ENCODE results near the gene ST3GAL5.

Gene ST3GAL5

GRCh38 chr2:85889627-85890281 lies 964 bp upstream of the ST3GAL5 start:
- no peak overlapping the region for H3K14ac ChIP-seq (ENCODE audit: low read length)
- H2BK120ac ChIP-seq (ENCODE audit: low read depth, low read length): no peak overlapping the region
- peak overlapping the region; percentile 90 for H3K4me2 ChIP-seq (ENCODE audit: insufficient read depth, low read length, poor library complexity, severe bottlenecking)
- no peak overlapping the region for H3K23ac ChIP-seq (ENCODE audit: low read depth, low read length, poor library complexity)
- H2AK5ac ChIP-seq (ENCODE audit: low read depth, low read length): no peak overlapping the region
- no peak overlapping the region for H2BK5ac ChIP-seq (ENCODE audit: low read length)
- no peaks in the 10 kb centered on the region for H3K79me1 ChIP-seq (ENCODE audit: low read depth, low read length)
- H2BK15ac ChIP-seq (ENCODE audit: low read length): no peak overlapping the region
- peak overlapping the region; percentile 51 to 79 for H3K4me3 ChIP-seq (ENCODE audit: low read length in 2 of 2)
- H3K36me3 ChIP-seq (replicated peaks in 1 of 2; ENCODE audit: control insufficient read depth in 2 of 2, insufficient read depth in 2 of 2, low read length in 2 of 2): no peaks in the 10 kb centered on the region
- H3K9me3 ChIP-seq (replicated peaks in 1 of 2; ENCODE audit: control insufficient read depth in 2 of 2, insufficient read depth in 1 of 2, low read depth in 1 of 2, low read length in 2 of 2): no peaks in the 10 kb centered on the region
- DNase-seq (ENCODE audit: low spot score): no peak
- H2BK12ac ChIP-seq (ENCODE audit: low read length): no peak overlapping the region
- H4K8ac ChIP-seq (ENCODE audit: low read depth, low read length): no peak overlapping the region
- H3K27ac ChIP-seq (replicated peaks; ENCODE audit: low read length): no peak overlapping the region
- peaks cover 0 to 41% (median 18%) of the 10 kb centered on the region in 3 experiments for H3K27me3 ChIP-seq (ENCODE audit: control insufficient read depth in 3 of 3, insufficient read depth in 3 of 3, low read depth in 1 of 3, low read length in 3 of 3)
- no CpG with 5 or more reads among the region's 22 CpGs for WGBS, 2 donors (ENCODE audit: extremely low coverage in 2 of 2, insufficient read length in 2 of 2, insufficient replicate concordance in 1 of 2)
- H3K9ac ChIP-seq (ENCODE audit: low read depth, low read length, poor library complexity): no peak overlapping the region
- H3K18ac ChIP-seq (ENCODE audit: low read length): no peak overlapping the region
- H2AFZ ChIP-seq (ENCODE audit: low read length): peak overlapping the region; percentile 92
- H4K91ac ChIP-seq (ENCODE audit: low read depth, low read length, poor library complexity): no peak overlapping the region
- H3K4ac ChIP-seq (ENCODE audit: low read length): no peak overlapping the region
- H3K4me1 ChIP-seq (ENCODE audit: control insufficient read depth in 2 of 2, insufficient read depth in 1 of 2, low read depth in 1 of 2, low read length in 2 of 2): peaks cover 10 to 28% of the 10 kb centered on the region in 2 donors

GRCh38 chr2:85888020-85888683 lies 638 bp downstream of the ST3GAL5 start:
- Histone ChIP-seq H3K23ac (ENCODE audit: low read depth, low read length, poor library complexity) (peak overlapping the region; percentile 92), H2BK120ac (ENCODE audit: low read depth, low read length) (no peak overlapping the region), H3K18ac (ENCODE audit: low read length) (peak overlapping the region; percentile 79), H3K27ac (replicated peaks; ENCODE audit: low read length) (no peak overlapping the region), H3K27me3 (ENCODE audit: control insufficient read depth in 3 of 3, insufficient read depth in 3 of 3, low read depth in 1 of 3, low read length in 3 of 3) (peaks cover 0 to 41% (median 18%) of the 10 kb centered on the region in 3 experiments), H4K8ac (ENCODE audit: low read depth, low read length) (no peak overlapping the region), H3K14ac (ENCODE audit: low read length) (peak overlapping the region; percentile 31), H2AFZ (ENCODE audit: low read length) (peak overlapping the region; percentile 92), H2BK5ac (ENCODE audit: low read length) (no peak overlapping the region), H4K91ac (ENCODE audit: low read depth, low read length, poor library complexity) (no peak overlapping the region), H3K4me2 (ENCODE audit: insufficient read depth, low read length, poor library complexity, severe bottlenecking) (peak overlapping the region; percentile 90), H2AK5ac (ENCODE audit: low read depth, low read length) (no peak overlapping the region), H2BK12ac (ENCODE audit: low read length) (no peak overlapping the region), H3K9ac (ENCODE audit: low read depth, low read length, poor library complexity) (peak overlapping the region; percentile 92), H3K79me1 (ENCODE audit: low read depth, low read length) (no peaks in the 10 kb centered on the region), H3K4me3 (ENCODE audit: low read length in 2 of 2) (peak overlapping the region; percentile 51 to 91), H3K4me1 (ENCODE audit: control insufficient read depth in 2 of 2, insufficient read depth in 1 of 2, low read depth in 1 of 2, low read length in 2 of 2) (peaks cover 8 to 22% of the 10 kb centered on the region in 2 donors), H3K36me3 (replicated peaks in 1 of 2; ENCODE audit: control insufficient read depth in 2 of 2, insufficient read depth in 2 of 2, low read length in 2 of 2) (no peaks in the 10 kb centered on the region), H3K9me3 (replicated peaks in 1 of 2; ENCODE audit: control insufficient read depth in 2 of 2, insufficient read depth in 1 of 2, low read depth in 1 of 2, low read length in 2 of 2) (no peaks in the 10 kb centered on the region), H2BK15ac (ENCODE audit: low read length) (peak overlapping the region; percentile 72), H3K4ac (ENCODE audit: low read length) (no peak overlapping the region)
- DNase-seq (ENCODE audit: low spot score): no peak
- WGBS, 2 donors (ENCODE audit: extremely low coverage in 2 of 2, insufficient read length in 2 of 2, insufficient replicate concordance in 1 of 2): no CpG with 5 or more reads among the region's 47 CpGs

GRCh38 chr2:85887566-85888019 lies 1.2 kb downstream of the ST3GAL5 start:
- H3K36me3 ChIP-seq (replicated peaks in 1 of 2; ENCODE audit: control insufficient read depth in 2 of 2, insufficient read depth in 2 of 2, low read length in 2 of 2): no peaks in the 10 kb centered on the region
- no peak overlapping the region for H2BK15ac ChIP-seq (ENCODE audit: low read length)
- H3K18ac ChIP-seq (ENCODE audit: low read length): no peak overlapping the region
- H4K8ac ChIP-seq (ENCODE audit: low read depth, low read length): no peak overlapping the region
- DNase-seq (ENCODE audit: low spot score): no peak
- peak overlapping the region in 1 of 2 donors; percentile 51 for H3K4me3 ChIP-seq (ENCODE audit: low read length in 2 of 2)
- no peak overlapping the region for H2BK120ac ChIP-seq (ENCODE audit: low read depth, low read length)
- H3K4ac ChIP-seq (ENCODE audit: low read length): no peak overlapping the region
- peaks cover 0 to 39% (median 18%) of the 10 kb centered on the region in 3 experiments for H3K27me3 ChIP-seq (ENCODE audit: control insufficient read depth in 3 of 3, insufficient read depth in 3 of 3, low read depth in 1 of 3, low read length in 3 of 3)
- no peak overlapping the region for H4K91ac ChIP-seq (ENCODE audit: low read depth, low read length, poor library complexity)
- H3K9me3 ChIP-seq (replicated peaks in 1 of 2; ENCODE audit: control insufficient read depth in 2 of 2, insufficient read depth in 1 of 2, low read depth in 1 of 2, low read length in 2 of 2): no peaks in the 10 kb centered on the region
- H2AK5ac ChIP-seq (ENCODE audit: low read depth, low read length): no peak overlapping the region
- peak overlapping the region; percentile 90 for H3K4me2 ChIP-seq (ENCODE audit: insufficient read depth, low read length, poor library complexity, severe bottlenecking)
- H2AFZ ChIP-seq (ENCODE audit: low read length): peak overlapping the region; percentile 92
- no peak overlapping the region for H3K23ac ChIP-seq (ENCODE audit: low read depth, low read length, poor library complexity)
- no peak overlapping the region for H3K9ac ChIP-seq (ENCODE audit: low read depth, low read length, poor library complexity)
- H2BK5ac ChIP-seq (ENCODE audit: low read length): no peak overlapping the region
- no CpG with 5 or more reads among the region's 10 CpGs for WGBS, 2 donors (ENCODE audit: extremely low coverage in 2 of 2, insufficient read length in 2 of 2, insufficient replicate concordance in 1 of 2)
- H3K79me1 ChIP-seq (ENCODE audit: low read depth, low read length): no peaks in the 10 kb centered on the region
- H3K4me1 ChIP-seq (ENCODE audit: control insufficient read depth in 2 of 2, insufficient read depth in 1 of 2, low read depth in 1 of 2, low read length in 2 of 2): peaks cover 8 to 22% of the 10 kb centered on the region in 2 donors
- H3K14ac ChIP-seq (ENCODE audit: low read length): no peak overlapping the region
- H2BK12ac ChIP-seq (ENCODE audit: low read length): no peak overlapping the region
- no peak overlapping the region for H3K27ac ChIP-seq (replicated peaks; ENCODE audit: low read length)

- H2BK12ac ChIP-seq (ENCODE audit: low read length): no peak overlapping the region
- H3K9me3 ChIP-seq (replicated peaks in 1 of 2; ENCODE audit: control insufficient read depth in 2 of 2, insufficient read depth in 1 of 2, low read depth in 1 of 2, low read length in 2 of 2): no peaks in the 10 kb centered on the region
- H3K79me1 ChIP-seq (ENCODE audit: low read depth, low read length): no peaks in the 10 kb centered on the region
- H3K14ac ChIP-seq (ENCODE audit: low read length): no peak overlapping the region
- H3K27ac ChIP-seq (replicated peaks; ENCODE audit: low read length): no peak overlapping the region
- no peak overlapping the region for H4K91ac ChIP-seq (ENCODE audit: low read depth, low read length, poor library complexity)
- no peak overlapping the region for H3K4me2 ChIP-seq (ENCODE audit: insufficient read depth, low read length, poor library complexity, severe bottlenecking)
- peaks cover 0 to 39% (median 18%) of the 10 kb centered on the region in 3 experiments for H3K27me3 ChIP-seq (ENCODE audit: control insufficient read depth in 3 of 3, insufficient read depth in 3 of 3, low read depth in 1 of 3, low read length in 3 of 3)
- no peak overlapping the region for H2AK5ac ChIP-seq (ENCODE audit: low read depth, low read length)
- H3K4me1 ChIP-seq (ENCODE audit: control insufficient read depth in 2 of 2, insufficient read depth in 1 of 2, low read depth in 1 of 2, low read length in 2 of 2): peaks cover 8 to 22% of the 10 kb centered on the region in 2 donors
- peak overlapping the region; percentile 30 for H3K9ac ChIP-seq (ENCODE audit: low read depth, low read length, poor library complexity)
- H3K36me3 ChIP-seq (replicated peaks in 1 of 2; ENCODE audit: control insufficient read depth in 2 of 2, insufficient read depth in 2 of 2, low read length in 2 of 2): no peaks in the 10 kb centered on the region
- H3K4me3 ChIP-seq (ENCODE audit: low read length in 2 of 2): no peak overlapping the region
- no peak overlapping the region for H3K4ac ChIP-seq (ENCODE audit: low read length)
- WGBS, 2 donors (ENCODE audit: extremely low coverage in 2 of 2, insufficient read length in 2 of 2, insufficient replicate concordance in 1 of 2): no CpG with 5 or more reads among the region's 11 CpGs
- H2BK15ac ChIP-seq (ENCODE audit: low read length): no peak overlapping the region
- H2AFZ ChIP-seq (ENCODE audit: low read length): peak overlapping the region; percentile 43
- no peak overlapping the region for H2BK5ac ChIP-seq (ENCODE audit: low read length)
- DNase-seq (ENCODE audit: low spot score): no peak
- H2BK120ac ChIP-seq (ENCODE audit: low read depth, low read length): no peak overlapping the region
- no peak overlapping the region for H3K23ac ChIP-seq (ENCODE audit: low read depth, low read length, poor library complexity)
- no peak overlapping the region for H4K8ac ChIP-seq (ENCODE audit: low read depth, low read length)
- H3K18ac ChIP-seq (ENCODE audit: low read length): no peak overlapping the region
These were observed 2.2 kb downstream of the ST3GAL5 start for GRCh38 chr2:85886590-85886989.

All from neuronal stem cell (in vitro differentiated cells).